Fibroblast of pulmonary artery (primary cell): Measurements from ENCODE around the gene CPVL.

Experiments used
- DNase-seq: peaks from one replicate; pipeline ENCODE4 v3.0.0-alpha.2; 2010; ENCODE audit warnings: low read depth
- H3K4me3 ChIP-seq: replicated peaks from 2 replicates; pipeline ENCODE4 v1.5.1; 2011; ENCODE audit warnings: low read depth, mild to moderate bottlenecking, control low read depth, low read length, moderate library complexity
- CTCF ChIP-seq: IDR thresholded peaks from 2 replicates; pipeline ENCODE4 v1.5.1; 2011; ENCODE audit warnings: mild to moderate bottlenecking, control low read depth, low read length, inconsistent platforms; ENCODE audit errors: missing control alignments

The CPVL gene

DNA sequence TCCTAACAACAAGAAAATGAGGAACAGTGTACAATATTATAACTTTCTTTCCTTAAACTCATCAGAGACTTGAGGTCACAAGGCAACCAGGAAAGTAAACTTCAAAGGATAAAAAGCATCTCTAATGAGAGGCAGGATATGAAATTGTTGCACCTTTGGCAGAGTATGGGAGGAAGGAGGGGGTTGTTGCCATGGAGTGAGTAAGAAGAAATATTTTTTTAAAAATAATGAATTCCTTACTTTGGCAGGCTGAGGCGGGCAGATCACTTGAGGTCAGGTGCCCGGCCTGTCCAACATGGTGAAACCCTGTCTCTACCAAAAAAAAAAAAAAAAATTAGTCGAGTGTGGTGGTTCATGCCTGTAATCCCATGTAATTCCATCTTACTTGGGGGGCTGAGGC, 27.1 kb upstream of the CPVL start:
- no peak for TF ChIP-seq CTCF
- DNase-seq: no peak
- H3K4me3 ChIP-seq: no peak overlapping the region

DNA sequence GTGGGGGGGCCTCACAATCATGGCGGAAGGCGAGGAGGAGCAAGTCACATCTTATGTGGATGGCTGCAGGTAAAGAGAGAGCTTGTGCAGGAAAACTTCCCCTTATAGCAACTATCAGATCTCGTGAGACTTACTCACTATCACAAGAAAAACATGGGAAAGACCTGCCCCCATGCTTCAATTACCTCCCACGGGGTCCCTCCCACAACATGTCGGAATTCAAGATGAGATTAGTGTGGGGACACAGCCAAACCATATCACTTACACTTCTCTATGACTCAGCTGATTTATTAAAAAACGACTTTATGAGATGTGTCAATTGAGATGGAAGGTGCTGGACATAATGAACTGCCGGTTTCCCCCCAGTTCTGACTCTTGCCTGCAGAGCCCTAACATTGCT, 24.4 kb upstream of the CPVL start:
- DNase-seq: no peak
- no peak for TF ChIP-seq CTCF
- no peak overlapping the region for H3K4me3 ChIP-seq

DNA sequence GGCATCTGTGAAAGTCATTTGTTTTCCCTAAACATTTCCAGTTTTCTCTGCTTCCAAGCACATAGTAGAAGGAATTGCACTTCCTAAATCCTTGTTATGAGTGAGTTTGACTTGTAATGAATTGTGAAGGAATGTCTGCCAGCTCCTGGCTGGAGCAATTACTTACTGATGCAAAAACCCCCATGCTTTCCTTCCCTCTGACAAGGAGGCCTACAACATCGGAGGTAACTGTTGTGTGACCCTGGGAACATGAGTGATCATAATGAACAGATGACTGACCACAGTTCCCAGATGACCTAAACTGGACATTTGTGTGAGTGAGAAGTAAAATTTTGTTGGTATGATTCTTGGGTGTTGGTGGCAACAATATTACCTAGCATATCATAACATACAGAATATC, 21.4 kb upstream of the CPVL start:
- TF ChIP-seq CTCF: no peak
- H3K4me3 ChIP-seq: no peak overlapping the region
- DNase-seq: no peak

DNA sequence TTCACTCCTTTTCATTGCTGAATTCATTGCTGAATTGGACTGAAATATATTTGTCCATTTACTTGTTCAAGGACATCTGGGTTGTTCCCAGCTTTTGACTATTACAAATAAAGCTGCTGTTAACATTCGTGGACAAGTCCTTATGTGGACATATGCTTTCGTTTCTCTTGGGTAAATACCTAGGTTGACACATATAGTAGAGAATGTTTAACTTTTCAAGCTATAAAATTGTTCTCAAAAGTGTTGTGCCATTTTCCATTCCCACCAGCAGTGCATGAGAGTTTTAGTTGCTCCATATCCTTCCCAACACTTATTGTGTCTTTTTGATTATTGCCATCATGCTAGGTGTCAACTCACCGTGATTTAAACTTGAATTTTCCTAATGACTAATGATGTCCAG, 17.5 kb upstream of the CPVL start:
- H3K4me3 ChIP-seq: no peak overlapping the region
- no peak for TF ChIP-seq CTCF
- no peak for DNase-seq

- H3K4me3 ChIP-seq: no peak overlapping the region
- no peak for DNase-seq
- TF ChIP-seq CTCF: no peak
Measured at GRCh38 chr7:29162577-29162976, 16.2 kb upstream of the CPVL start.

DNA sequence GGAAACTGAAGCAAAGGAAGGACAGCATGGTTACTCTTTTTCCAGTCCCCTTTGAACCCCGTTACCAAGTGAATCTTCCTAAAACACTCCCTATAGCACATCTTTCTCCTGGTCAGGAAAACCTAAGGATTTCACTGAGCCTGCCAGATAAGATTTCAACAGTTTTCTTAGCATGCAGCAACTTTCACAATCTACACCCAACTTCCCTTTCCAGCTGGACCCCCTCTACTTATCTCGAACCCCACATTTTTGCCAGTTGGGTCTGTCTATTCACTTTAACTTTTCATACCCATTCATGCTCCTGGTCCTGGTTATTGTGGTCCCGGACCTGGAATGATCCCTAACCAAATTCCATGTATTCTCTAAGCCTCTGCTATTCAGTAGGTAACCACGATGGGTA, 14.9 kb upstream of the CPVL start:
- no peak for DNase-seq
- no peak for TF ChIP-seq CTCF
- H3K4me3 ChIP-seq: no peak overlapping the region

- H3K4me3 ChIP-seq: no peak overlapping the region
- no peak for TF ChIP-seq CTCF
- DNase-seq: no peak
Measured at GRCh38 chr7:29160080-29160479, 13.7 kb upstream of the CPVL start.
